NCI-H2171 treated with DMSO at 0.1 percent for 48 hours (cell line): ENCODE data around the gene RAB5IF.
A peak's percentile ranks its signal among the peaks of the same experiment; 100 is the strongest.
"Not testable (repeated sequence)": the region's sequence is repeated elsewhere in the genome, so short reads cannot be mapped to it uniquely, and the experiment has no call there.

Experiments used
- DNase-seq: peaks from one replicate; lab custom pipeline; 2025; lab: John Stamatoyannopoulos, UW

The RAB5IF gene, protein sequence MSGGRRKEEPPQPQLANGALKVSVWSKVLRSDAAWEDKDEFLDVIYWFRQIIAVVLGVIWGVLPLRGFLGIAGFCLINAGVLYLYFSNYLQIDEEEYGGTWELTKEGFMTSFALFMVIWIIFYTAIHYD

DNA sequence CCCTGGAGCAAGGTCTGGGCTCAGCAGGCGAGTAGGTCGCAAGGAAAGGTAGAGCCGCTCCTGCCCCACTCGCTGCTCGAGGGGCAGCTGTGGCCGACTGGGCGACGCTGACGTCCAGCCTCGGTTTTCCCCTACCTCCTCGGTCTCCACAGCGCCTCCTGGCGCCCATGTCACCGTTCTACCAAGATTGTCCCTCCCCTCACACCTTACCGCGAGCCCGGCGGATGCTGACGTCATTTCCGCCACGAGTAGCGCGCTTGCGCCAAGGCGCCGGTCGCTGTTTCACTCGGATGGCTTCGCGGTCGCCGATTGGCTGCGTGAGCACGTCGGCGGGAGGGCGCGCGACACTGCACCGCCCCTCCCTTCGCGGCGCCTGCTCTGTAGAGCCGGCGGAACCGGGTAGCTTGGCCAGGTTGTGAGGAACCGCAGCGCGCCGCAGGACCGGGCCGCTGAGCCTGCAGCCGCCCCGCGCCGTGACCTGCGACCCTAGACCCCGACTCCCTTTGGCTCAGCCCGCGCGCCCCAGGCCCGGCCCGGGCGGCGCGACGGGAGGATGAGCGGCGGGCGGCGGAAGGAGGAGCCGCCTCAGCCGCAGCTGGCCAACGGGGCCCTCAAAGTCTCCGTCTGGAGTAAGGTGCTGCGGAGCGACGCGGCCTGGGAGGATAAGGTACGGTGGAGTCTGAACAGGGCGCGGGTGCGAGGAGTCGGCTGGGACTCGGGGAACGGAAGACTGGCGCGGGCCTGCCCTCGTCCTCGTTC is at the start of gene RAB5IF:
Gene RAB5IF, plus strand, starts transcription at position 381 of the 759 bp plus-strand sequence. Its CDS starts 173 bp downstream, at position 554.
- DNase-seq = peak; percentile 99

DNA sequence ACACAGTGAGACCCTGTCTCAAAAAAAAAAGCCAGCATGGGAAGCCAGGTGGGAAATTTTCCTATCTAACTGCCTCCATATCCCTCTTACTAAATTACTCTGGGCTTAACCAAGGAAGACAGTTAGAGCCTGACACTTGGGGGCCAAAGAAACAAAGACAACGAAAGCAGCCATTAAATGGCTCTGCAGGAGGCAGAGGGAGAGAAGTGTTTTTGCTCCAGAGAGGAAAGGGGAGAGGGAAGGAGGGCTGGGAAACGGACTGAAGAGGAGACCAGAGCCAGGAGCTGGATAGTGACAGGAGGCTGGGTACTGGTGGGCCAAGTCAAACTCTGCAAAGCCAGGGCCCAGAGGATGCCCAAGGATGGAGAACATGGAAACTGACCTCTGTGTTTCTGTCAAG is 42.9 kb upstream of the RAB5IF start:
- DNase-seq = no peak

DNA sequence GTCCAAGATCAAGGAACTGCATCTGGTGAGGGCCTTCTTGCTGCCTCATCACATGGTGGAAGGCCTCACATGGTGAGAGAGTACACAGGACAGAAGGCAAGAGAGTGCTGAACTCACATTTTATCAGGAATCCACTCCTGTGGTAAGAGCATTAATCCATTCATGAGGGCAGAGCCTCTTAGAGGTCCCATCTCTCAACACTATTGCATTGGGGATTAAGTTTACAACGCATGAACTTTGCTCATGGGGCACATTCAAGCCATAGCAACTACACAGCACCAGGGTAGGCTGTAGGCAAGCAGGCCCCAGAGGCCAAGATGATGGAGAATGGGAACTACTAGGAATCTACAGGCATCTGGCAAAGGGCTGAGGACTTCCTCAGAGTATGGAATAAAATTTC is 42.2 kb upstream of the RAB5IF start:
- DNase-seq = no peak

DNA sequence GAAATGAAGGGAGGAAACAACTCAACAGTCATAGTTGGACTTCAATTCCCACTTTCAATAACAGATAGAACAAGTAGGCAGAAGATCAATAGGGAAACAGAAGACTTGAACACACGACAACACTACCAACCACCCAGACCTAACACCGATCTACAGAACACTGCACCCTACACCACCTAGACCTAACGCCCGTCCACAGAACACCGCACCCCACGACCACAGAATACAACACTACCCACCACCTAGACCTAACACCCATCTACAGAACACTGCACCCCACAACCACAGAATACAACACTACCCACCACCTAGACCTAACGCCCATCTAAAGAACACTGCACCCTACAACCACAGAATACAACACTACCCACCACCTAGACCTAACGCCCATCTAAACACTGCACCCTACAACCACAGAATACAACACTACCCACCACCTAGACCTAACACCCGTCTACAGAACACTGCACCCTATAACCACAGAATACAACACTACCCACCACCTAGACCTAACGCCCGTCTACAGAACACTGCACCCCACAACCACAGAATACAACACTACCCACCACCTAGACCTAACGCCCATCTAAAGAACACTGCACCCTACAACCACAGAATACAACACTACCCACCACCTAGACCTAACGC is 41.4 kb upstream of the RAB5IF start:
- DNase-seq = not testable (repeated sequence)

DNA sequence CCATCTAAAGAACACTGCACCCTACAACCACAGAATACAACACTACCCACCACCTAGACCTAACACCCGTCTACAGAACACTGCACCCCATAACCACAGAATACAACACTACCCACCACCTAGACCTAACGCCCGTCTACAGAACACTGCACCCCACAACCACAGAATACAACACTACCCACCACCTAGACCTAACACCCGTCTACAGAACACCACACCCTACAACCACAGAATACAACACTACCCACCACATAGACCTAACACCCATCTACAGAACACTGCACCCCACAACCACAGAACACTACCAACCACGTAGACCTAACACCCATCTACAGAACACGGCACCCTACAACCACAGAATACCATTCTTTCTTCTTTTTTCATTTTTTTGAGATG is 40.9 kb upstream of the RAB5IF start:
- DNase-seq = not testable (repeated sequence)

DNA sequence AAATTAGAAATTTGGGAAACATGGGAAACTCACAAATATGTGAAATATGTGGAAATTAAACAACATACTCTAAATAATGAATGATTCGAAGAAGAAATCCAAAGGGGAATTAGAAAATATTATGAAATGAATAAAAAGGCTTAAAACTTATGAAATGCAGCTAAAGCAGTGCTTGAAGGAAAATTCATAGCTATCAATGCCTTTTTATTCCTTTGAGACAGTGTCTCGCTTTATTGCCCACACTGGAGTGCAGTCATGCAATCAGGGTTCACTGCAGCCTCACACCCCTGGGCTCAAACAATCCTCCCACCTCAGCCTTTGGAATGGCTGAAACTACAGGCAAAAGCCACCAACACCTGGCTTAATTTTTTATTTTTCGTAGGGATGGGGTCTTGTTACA is 40.1 kb upstream of the RAB5IF start:
- no peak for DNase-seq

DNA sequence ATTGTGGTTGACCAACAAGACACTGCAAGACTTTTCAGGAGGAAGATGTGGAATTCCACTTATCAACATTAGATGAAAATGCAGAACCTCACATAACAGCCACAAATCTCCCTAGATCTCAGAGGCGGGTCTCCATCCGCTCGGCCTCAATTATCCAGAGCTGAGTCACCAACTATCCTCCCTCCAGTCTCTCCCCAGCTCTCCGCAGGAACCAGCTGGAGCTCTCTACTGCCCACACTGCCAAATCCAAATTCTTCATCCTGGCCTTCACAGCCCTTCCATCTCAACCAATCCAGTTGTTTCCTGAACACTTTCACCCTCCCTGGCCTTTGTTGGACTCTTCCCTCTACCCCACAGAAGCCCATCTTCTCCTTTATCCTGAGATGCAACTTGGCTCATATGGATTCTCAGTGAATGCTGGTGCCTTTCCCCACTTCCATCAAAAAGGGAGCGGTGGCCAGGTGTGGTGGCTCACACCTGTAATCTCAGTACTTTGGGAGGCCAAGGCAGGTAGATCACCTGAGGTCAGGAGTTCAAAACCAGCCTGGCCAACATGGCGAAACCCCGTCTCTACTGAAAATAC is 35.6 kb upstream of the RAB5IF start:
- DNase-seq = no peak

DNA sequence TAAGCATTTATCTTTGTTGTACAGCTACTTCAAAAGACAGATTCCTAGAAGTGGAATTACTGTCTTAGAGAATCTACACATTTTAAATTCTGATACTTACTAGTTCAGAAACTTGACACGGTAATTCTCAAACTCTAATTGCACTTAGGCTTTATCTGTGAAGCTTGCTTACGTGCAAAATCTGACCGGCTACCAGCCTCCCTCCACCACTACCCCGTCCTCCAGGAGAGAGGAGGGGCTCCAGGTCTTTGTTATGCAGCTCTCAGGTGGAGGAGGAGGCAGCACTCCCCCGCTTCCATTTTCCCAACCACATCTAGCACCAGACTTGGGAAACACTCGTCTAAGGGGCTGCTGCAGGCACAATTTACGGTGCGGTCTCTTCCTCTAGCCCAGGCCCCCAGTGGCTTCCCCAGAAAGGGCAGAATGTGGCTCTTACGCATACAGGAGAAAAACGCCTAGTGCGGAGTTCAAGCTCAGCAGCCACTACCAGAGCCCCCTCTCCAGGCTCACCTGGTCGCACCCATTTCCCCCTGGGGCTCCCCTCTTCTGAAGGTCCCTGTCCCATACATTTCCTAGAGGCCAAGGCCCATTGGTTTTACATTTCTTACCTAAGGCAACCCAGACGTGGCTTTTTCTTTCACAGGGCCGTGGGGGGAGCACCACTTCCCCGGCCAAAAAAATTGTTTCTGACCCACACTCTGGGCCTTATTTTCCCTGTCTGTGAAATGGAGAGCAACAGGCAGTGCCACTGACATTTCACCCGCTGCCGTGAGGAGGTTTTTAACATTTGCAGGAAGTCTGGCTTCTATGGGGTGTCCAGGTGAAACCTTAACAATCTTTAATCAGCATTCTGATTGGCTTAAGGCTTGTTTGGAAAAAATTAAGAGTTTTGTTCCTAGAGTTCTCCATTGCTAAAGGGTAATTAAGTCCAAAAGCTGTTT is 33.7 kb upstream of the RAB5IF start:
- no peak for DNase-seq

DNA sequence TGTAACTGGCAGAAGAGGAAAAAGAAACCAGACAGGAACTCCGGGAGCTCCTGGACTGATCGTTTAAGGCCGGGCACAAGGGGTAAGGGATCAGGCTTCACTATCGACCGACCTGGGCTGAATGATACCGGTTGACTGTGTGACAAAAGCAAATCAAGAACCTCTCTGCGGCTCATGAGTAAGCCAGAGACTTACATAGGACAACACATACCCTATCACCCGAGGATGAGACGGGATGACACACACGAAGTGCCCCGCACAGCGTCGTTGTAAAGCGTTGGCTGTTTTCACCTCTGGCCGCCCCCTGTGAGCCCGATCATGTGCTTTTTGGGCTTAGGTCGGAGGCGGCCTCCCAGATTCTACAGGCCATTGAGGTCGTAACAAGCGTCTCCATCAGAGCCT is 32.9 kb upstream of the RAB5IF start:
- DNase-seq = no peak

DNA sequence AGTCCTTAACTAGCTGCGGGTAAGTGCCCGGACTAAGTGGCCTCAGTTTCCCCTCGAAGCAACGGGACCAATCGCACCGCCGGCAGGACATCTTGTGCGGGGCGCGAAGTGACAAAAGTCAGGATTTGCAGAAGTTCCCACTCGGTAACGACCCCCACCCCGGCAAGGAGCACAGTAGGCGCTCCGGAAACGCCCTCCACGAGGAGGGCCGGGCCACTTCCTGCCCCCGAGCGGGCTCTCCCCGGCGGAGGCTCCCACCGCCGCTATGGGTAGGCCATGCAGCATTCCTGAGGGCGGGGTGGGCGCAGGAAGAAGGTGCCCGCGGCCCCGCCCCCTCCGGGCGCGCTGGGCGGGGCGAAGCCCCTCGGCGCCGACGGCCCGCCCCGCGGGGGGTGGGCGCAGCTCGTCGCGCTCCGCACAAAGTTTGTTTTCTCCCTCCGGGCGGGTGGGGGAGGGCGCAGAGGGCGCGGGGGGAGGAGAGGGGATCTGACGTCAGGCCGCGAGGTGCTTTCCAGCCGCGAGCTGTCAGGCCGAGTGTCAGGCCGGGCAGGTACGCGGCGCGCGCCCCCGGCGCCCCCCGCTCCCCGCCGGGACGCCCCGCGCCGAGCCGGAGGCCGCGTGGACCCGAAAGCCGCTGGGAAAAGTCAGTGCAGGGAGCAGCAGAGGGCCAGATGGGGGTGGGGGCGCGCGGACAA is 32.3 kb upstream of the RAB5IF start, which contains the start of gene TGIF2:
Gene TGIF2, plus strand, starts transcription at position 495 of the 695 bp plus-strand sequence. CDS start 5,178 bp downstream, outside the sequence.
- DNase-seq = peak; percentile 73

DNA sequence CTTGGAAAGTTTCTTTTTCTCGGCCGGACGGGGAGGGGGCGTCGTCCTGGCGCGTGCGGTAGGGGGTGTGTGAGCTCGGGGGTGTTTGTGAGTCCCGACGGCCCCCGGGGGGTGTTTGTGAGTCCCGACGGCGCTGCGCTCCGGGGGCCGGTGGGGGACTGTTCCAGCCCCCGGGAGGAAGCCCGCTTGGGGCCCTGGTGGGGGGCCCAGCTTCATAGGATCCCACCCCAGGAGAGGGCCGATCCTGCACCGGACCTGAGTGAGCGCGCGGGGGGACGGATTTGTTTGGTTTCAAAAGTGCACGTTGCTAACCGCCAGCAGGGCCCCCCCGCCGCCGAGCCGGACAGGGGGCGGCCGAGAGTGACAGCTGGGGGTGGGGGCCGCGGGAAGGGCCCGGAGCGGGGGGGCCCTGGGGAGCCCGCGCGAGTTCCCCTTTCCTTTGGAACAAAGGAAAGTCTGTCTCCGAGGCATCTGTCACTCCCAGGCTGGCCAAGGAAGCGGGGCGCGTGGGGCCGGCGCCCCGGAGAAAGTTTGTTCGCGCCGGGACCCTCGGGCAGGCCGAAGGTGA is 31.7 kb upstream of the RAB5IF start:
- DNase-seq = peak; percentile 42

DNA sequence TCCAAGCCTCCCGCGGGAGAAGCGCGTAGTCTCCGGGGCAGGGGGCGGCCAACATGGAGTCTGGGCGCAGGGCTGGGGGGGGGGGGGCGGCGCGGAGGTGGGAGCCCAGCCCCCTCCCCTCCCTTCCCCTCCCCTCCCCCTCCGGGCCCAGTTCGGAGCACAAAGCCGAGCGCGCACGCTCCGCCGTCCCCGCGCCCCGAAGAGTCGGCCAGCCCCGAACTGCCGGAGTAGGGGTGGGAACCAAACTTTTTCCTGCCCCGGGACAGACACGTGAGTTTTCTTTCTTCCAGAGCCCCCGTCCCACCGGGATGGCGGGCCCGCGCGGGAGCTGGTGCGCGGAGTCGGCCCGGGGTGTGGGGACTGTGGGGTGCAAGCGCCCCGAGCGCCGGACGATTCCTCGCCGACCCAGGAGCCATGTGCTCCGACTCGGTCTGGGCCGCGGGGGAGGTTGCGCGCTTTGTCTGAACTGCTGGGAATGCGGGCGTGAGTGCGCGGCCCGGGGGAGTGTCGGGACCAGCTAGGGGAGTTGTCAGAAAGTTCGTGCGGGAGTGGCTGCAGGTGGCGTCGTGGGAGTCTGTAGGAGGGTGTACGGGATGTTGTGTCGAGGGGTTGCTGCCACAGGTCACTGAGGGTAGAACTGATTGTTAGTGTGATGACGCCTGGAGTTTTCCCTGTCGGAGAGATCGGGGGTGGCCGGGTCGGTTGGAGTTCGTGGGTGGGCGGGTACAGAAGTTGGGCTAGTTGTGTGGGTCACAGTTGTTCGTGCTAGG is 31.0 kb upstream of the RAB5IF start:
- peak; percentile 72 for DNase-seq

DNA sequence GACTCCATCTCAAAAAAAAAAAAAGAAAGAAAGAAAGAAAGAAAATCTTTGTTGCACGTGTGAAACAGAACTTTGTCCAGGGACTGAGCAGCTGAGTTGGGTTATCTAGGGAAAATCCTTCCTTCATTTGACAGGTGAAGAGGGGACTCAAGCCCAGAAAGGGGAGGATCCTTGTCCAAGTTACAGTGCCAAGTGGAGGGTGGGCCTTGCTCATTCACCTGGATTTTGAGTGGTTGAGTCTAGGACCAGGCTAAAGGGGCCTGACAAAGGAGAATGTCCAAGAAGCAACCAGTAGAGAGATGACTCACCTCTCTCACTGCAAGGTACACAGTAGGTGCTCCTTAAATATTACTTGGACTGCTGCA is 29.5 kb upstream of the RAB5IF start:
- DNase-seq = no peak

DNA sequence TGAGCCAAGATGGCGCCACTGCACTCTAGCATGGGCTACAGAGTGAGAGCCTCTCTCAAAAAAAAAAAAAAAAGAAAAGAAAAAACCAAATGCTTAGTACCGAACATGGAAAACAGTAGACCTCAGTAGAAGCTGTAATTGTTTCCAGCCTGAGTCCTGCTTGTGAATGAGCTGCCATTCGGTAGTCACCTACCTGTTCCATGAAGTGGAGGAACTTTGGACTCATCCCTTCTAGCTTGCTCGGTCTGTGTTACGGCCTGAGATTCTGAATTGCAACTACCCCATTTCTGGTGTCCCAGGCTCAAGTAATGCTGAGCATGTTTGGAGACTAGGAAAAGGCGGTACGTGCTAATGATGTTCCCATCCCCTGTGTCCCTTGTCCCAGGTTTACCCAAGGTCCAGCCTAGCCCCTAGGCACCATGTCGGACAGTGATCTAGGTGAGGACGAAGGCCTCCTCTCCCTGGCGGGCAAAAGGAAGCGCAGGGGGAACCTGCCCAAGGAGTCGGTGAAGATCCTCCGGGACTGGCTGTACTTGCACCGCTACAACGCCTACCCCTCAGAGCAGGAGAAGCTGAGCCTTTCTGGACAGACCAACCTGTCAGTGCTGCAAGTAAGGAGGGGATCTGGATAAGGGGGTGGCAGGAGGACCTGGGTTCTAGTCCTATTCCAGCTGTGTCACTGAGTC is 27.1 kb upstream of the RAB5IF start:
- DNase-seq = no peak

DNA sequence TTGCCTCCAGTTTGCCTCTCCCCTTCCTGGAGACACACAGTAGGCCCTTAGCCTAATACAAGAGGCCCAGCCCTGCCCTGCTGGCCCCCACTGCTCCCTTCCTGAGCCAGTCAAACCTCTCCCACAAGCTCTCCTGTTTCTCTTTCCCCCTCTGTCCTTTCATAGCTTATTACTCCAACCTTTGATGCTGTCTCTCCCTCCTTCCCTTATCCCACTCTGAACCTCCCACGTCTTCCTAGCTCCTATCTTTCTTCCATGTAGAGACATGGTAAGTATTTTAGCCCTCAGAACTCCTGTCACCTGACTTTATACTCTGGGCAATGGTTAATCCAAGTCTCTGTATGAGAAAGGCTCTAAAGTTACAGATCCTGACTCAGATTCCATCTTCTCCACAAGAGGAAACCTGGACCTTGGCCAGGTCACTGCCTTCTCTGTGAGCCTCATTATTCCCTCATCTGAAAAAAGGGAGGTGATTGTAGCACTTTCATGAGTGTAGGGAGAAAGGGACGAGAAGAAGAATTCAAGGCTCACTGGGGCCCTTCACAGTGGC is 25.5 kb upstream of the RAB5IF start:
- DNase-seq = no peak

DNA sequence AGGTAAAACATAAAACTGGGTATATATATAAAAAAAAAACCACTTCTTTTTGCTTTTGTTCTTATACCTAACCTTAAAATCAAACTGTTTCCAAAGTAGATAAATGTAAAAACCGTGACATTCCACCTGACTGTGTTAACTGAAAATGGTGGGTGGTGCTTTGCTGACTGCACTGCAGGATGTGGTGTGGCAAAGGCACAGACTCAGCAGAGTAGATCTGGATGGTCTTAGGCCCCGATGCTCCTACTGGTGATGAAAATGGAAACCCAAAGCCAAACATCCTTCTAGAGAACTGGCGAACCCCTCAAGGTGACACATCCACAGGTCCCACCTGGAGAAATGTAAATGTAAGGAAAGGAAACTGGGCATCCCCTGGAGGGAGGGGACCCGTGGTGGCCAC is 23.3 kb upstream of the RAB5IF start:
- no peak for DNase-seq

DNA sequence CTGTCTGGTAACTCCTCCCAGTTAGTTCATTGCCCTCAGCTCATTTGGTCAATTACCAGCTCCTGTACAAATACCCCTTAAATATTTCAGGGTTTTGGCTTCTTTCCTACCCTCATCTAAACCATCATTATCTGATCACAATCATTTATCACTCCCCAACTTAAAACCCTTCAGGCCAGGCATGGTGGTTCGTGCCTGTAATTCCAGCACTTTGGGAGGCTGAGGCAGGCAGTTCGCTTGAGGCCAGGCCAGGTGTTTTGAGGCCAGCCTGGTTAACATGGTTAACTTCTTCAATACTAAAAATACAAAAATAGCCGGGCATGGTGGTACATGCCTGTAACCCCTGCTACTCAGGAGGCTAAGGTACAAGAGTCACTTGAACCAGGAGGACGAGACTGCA is 22.8 kb upstream of the RAB5IF start:
- DNase-seq = no peak

DNA sequence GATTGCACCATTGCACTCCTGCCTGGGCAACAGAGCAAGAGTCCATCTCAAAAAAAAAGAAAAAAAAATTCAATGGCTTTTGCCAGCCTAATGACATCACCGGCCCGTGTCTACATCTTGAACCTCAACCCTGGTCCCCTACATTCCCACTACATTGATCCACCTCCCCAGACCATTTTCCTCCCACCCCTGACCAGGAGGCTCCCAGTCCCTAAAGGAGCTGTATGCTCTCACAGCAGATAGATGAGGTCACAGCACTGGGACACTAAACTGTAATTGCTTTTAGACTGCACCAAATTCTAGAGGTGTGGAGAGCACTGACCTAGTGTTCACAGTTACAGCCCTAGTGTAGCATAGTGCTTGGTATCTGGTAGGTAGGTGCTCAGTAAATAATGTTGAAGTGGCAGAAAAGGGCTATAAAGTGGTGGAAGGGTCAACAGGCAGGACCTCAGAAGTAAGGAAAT is 21.5 kb upstream of the RAB5IF start:
- DNase-seq = no peak
